Ecto neural progenitor cell (in vitro differentiated cells): ENCODE data around the gene UBE2O.

Source experiments
- DNase-seq: peaks from one replicate; pipeline ENCODE4 v3.0.0-alpha.2; 2018; ENCODE audit warnings: low spot score

The UBE2O gene

DNA sequence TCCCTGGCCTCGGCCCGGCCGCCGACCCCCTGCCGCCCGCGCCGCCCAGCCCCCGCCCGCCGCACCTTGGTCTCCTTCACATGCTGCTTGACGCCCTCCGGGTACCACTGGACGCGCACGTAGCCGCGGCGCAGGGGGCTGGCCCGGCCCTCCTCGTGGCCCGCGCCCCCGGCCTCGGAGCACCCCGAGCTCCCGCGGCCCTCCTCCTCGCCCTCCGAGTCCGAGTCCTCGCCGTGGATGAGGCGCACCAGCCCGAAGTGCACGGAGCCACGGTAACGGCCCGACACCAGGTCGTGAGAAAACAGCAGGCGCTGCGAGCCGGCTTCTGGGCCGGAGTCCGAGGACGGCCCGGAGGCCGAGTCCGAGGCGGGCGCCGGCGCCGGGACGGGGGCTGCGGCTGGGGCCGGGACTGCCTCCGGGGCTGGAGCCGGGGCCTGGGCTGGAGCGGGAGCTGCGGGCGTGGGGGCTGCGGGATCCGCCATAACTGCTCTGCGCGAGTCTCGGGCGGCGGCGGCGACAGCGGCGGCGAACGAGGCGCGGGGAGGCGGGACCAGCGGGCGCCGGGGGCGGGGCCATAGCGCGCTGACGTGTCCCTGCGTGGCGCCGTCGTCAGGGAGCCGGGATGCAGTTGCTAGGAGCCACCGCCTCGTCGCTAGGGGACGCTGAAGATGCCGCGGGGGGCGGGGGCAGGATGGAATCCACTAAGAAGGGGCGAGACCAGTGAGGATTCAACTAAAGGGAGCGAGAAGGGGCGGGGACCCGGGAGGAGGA, at the start of gene UBE2O:
Gene UBE2O (minus strand): TSS at position 493 of the 771 bp plus-strand sequence. CDS start 11 bp downstream, at position 482.
- DNase-seq: peak; percentile 98

- DNase-seq: no peak
Observed at GRCh38 chr17:76501827-76502307, 48.9 kb upstream of the UBE2O start.

GRCh38 chr17:76501018-76501826, 48.3 kb upstream of the UBE2O start, which contains the start of gene RHBDF2:
RHBDF2 (minus strand) TSS chr17:76501423; CDS start chr17:76481524, 19,899 bp downstream.
- peak; percentile 99 for DNase-seq

- DNase-seq: no peak
Observed at GRCh38 chr17:76500747-76501017, 47.7 kb upstream of the UBE2O start.

- no peak for DNase-seq
Observed at GRCh38 chr17:76500074-76500746, 47.3 kb upstream of the UBE2O start.

- DNase-seq: no peak
Observed at GRCh38 chr17:76499267-76499667, 46.3 kb upstream of the UBE2O start.

DNA sequence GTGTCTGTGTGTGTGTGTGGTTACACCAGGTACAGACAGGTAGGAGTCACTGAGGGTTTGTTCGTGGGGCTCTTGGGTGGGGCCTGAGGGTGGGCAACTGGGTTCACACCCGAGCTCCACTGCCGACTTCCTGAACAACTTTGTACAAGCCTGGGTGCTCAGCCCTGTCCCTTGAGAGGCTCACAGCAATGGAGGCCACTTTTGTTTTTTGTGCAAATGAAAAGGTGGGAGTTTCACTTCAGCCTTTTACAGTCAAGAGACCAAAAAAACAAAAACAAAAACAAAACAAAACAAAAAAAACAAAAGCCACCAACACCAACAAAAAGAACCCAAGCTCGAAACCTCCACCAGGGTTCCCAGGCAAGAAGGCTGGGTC, 45.9 kb upstream of the UBE2O start:
- DNase-seq: no peak

- peak; percentile 85 for DNase-seq
Observed at GRCh38 chr17:76497979-76498875, 45.3 kb upstream of the UBE2O start.

DNA sequence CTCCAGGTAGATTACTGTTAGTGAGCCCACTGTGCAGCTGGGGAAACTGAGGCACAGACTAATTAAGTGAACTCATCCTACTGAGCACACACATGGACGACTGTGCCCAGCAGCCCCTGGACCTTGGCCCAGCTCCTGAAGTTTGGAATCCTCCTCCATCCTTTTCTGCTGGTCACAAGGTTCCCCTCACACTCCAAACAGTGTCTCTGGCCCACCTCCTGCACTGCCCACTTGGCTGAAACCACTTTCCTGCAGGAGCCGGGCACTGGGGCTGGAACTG, 44.7 kb upstream of the UBE2O start:
- DNase-seq: no peak

- DNase-seq: no peak
Observed at GRCh38 chr17:76496464-76496863, 43.5 kb upstream of the UBE2O start.

GRCh38 chr17:76495663-76496400, 42.9 kb upstream of the UBE2O start:
- no peak for DNase-seq

DNA sequence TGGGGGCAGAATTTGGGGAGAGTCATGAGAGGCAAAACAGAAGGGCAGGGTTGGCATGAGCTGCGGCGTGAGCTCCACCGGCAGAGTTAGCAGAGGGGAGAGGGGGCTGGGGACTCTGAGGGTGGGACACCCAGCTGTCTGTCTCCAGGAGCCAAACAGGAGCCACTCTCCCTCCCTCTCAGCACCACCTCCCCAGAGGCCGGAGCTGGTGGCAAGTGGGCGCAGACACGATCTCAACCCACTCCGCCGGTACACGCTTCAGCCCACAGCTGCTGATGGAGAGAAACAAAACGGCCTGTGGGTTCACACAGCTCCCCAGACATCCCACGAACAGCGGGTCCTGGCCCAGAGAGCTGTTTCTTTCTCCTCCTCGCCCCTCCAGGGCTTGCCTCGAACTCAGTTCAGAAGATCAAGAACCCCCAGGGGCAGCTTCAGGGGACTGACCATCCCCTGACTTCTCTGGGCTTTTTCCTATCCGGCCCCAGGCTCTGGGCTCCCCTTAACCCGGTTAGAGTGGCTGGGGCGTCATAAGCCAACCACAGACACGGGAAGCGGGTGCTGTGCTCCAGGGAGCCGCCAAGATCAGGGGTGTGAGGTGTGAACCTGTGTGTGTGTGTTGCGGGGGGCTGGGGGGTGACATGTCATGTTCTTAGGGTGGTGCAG, 40.7 kb upstream of the UBE2O start:
- DNase-seq: no peak

DNA sequence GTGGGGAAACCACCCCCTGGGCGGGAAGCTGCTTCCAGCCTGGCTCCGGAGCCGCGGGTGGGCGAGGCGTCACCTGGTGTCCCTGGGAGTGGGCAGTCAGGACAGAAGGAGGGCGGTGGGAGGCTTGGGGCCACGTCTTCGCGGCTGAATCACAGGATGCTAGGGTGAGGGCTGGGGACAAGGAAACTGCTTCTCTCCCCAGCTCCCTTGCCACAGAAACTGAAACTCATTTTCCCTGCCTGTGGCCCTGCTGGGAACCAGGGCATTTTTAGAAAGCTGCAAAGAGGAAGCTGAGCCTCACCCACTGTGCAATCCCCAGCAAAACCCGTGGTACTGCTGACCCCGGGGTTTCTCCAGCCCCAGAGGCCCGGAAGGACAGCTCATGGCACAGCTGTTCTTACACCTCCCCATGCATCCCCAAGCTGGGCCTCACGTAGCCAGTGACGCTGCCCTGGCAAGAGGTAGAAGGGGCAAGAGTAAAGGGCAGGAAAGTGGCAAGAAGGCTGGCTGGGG, 40.1 kb upstream of the UBE2O start:
- no peak for DNase-seq

DNA sequence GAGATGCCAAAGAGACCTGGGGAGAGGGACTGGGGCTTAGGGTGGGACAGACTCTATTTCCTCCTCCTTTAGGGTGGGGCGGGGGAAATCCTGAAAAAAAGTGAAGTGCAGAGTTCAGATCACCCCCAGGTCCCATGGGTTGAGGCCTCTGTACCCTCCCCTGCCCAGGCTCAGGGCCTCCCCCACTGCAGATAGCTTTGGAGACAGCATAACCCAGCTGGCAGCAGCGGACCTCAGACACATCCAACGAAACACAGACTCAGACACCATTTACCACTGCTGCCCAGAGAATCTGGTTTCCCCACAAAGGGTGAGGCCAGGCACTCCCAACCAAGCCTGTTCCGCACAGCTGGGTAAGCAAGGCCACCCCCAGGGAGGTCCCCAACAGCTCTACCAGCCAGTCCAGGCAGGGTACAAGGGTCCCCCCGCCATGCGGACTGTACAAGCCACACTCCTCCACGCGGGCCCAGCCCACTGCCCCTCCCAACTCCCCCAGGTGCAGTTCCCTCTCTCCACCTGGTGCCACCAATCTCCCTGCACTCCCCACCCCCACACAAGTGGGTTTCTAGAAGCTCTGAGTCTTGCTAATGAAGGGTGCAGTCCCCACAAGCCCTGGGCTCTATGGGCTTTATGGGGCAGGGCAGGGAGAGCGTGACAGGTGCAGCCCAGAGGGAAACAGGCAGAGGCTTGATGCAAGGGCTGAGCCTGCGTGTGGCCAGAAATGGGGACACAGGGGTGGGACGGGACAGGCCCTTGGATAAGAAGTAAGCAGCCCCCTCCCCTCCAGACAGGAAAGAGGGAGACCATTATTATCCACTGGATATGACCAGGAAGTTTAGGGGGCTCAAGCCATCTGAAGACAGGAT, 39.4 kb upstream of the UBE2O start:
- no peak for DNase-seq

GRCh38 chr17:76491271-76492122, 38.5 kb upstream of the UBE2O start:
- no peak for DNase-seq

DNA sequence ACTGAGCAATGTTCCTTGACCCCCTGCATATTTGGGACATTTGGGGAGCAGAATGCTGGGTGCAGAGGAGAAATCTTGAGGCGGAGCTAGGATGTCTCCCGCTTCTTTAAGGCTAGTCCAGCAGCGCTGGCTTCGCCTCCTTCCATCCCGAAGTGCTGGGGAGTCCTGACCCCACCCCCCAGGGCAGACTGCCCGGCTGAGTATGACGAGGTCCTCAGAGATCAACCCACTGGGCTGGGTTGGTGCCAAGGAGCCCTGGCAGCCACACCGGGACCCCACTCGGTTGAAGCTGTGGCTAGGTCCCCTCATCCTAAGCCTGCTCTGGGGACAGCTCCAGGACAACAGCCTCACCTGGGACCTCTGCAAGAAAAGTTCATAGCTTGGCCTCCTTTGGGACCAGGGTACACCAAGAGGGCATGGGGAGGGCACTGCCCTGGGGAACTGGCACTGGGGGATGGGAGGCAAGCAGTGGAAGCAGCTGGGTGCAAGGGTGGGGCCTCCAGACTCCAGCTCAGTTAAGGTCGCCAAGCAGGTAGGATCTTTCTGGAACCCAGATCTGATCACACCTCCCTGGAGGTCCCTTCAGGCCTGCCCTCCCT, 37.3 kb upstream of the UBE2O start:
- no peak for DNase-seq

DNA sequence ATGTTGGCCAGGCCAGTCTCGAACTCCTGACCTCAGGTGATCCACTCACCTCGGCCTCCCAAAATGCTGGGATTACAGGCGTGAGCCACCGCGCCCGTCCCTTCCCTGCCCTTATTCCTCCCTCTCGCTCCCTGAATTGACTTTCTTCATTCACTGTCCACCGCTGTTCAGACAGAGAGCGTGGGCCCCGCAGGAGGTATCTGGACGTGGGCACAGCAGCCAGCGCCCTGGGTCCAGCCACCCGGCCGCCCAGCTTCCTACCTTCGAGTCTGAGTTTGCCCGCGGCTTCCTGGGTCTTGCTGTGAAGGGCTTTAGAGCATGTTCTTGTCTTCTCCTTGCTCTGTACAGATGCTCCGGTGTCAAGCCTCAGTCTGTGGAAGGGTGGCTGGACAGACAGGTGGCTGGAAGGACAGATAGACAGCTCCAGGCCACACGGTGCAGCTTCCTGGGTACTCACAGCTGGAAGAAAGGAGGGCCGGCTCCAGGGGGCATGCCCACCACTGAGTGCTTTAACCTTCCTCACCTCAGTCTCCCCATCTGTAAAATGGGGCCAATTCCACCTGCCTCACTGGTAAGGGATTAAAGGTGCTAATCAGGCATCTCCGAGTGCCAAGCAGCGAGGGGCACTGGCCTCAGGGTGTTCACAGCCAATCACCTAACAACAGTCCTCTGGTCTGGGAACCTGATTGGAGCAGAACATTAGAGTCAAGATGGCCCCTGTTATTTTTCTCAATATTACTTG, 34.7 kb upstream of the UBE2O start:
- DNase-seq: no peak
